K562 treated with DMSO at 1 percent for 4 hours (cell line): ENCODE results near the gene NSUN4. TPM values are rescaled to one million over a fixed set of nuclear protein-coding genes. Genes with fewer than 3 reads are reported as not detected.

Experiments used
- total RNA-seq: library from RNA; unstranded; fragments of 300-600 nt; gene quantifications from 2 replicates; pipeline ENCODE4 v1.2.3, GENCODE V29; 2022; ENCODE audit not compliant: insufficient read depth

Gene NSUN4
- total RNA-seq, result 44.1 and 45.7 TPM in 2 replicates

GRCh38 chr1:46340404-46341221 lies at the start of gene NSUN4:
TSS of gene NSUN4 (plus strand) at chr1:46340807. CDS start at chr1:46340827, 20 bp downstream.

GRCh38 chr1:46303038-46303871 lies 37.4 kb upstream of the NSUN4 start, which contains the start of the genes LRRC41 and UQCRH:
TSS of gene LRRC41 (minus strand) at chr1:46303616. CDS start at chr1:46303322, 294 bp downstream.
TSS of gene UQCRH (plus strand) at chr1:46303698. CDS start at chr1:46303767, 69 bp downstream.

GRCh38 chr1:46394108-46394871 lies 53.7 kb downstream of the NSUN4 start, which contains the start of gene FAAH:
TSS of gene FAAH (plus strand) at chr1:46394317. CDS start at chr1:46394349, 32 bp downstream.

Other genes with a start within 250 kb of the NSUN4 start
- gene PIK3R3, start 208.2 kb upstream of the NSUN4 start, total RNA-seq, result 5.2 and 7.7 TPM in 2 replicates
- gene TSPAN1, start 165.7 kb upstream of the NSUN4 start, total RNA-seq, result not detected in 2 replicates
- not detected in 2 replicates for gene P3R3URF, start 164.3 kb upstream of the NSUN4 start, total RNA-seq
- 30.6 and 35.1 TPM in 2 replicates for gene POMGNT1, start 142.4 kb upstream of the NSUN4 start, total RNA-seq
- gene LURAP1, start 137.5 kb upstream of the NSUN4 start, total RNA-seq, result 0.92 TPM in 1 of 2 replicates, not detected in the other
- gene RAD54L, start 93.0 kb upstream of the NSUN4 start, total RNA-seq, result 24.7 and 32.2 TPM in 2 replicates
- gene LRRC41, start 37.2 kb upstream of the NSUN4 start, total RNA-seq, result 58.0 and 63.0 TPM in 2 replicates
- 1,523 and 1,561 TPM in 2 replicates for gene UQCRH, start 37.1 kb upstream of the NSUN4 start, total RNA-seq
- 0.59 and 6.1 TPM in 2 replicates for gene FAAH, start 53.5 kb downstream of the NSUN4 start, total RNA-seq
- 3.5 and 4.2 TPM in 2 replicates for gene DMBX1, start 149.0 kb downstream of the NSUN4 start, total RNA-seq
- not detected in 2 replicates for gene KNCN, start 210.8 kb downstream of the NSUN4 start, total RNA-seq